Measurements from ENCODE around the gene PRB4. TPM values are rescaled to one million over a fixed set of nuclear protein-coding genes. Genes with fewer than 3 reads are reported as not detected.
"Not testable (repeated sequence)": the region's sequence is repeated elsewhere in the genome, so short reads cannot be mapped to it uniquely, and the experiment has no call there.

PRB4 gene
- polyA plus RNA-seq (2013): 0.07 TPM in 1 of 2 replicates, not detected in the other

DNA sequence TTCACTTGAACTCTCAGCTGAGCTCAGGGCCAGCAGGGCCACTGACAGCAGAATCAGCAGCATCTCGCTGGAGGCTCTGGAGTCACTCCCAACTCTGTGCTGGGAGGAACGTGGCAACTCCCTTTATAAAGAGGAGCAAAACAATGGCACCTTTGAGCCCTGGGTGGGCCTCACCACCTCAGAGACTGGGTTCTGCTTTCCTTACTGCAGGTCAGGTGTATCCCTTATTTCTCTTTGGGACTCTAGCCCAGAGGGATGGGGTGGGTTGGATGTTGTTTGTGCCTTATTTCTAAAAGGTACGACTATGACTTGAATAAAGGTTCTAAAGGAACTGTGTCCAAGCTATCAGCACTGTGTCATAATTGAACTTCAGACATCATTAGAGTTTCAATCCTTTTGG, at the start of gene PRB4:
TSS of gene PRB4 (minus strand) at position 101 of the 400 bp plus-strand sequence. CDS start at position 63, 38 bp downstream.
- WGBS (ENCODE audit: extremely low coverage, insufficient coverage, insufficient read length): no CpG with 5 or more reads among the region's 3 CpGs
- Histone ChIP-seq H3K79me1 (ENCODE audit: low read length) (no peaks in the 10 kb centered on the region), H3K4ac (ENCODE audit: low read depth, low read length) (no peak within 1 kb of the TSS), H3K9ac (ENCODE audit: low read length) (no peak within 1 kb of the TSS), H3K9me3 (ENCODE audit: insufficient read depth, low read depth, low read length) (no peaks in the 10 kb centered on the region), H3K4me3 (ENCODE audit: low read depth, low read length) (no peak within 1 kb of the TSS), H3K4me2 (ENCODE audit: low read length) (no peak within 1 kb of the TSS), H4K8ac (ENCODE audit: low read depth, low read length) (no peak within 1 kb of the TSS), H2BK12ac (ENCODE audit: low read length) (no peak within 1 kb of the TSS), H2BK5ac (ENCODE audit: low read depth, low read length, poor library complexity) (no peak within 1 kb of the TSS), H3K4me1 (ENCODE audit: control insufficient read depth in 1 of 2, insufficient read depth in 2 of 2, low read length in 2 of 2) (no peaks in the 10 kb centered on the region), H3K36me3 (ENCODE audit: control insufficient read depth in 1 of 2, insufficient read depth in 2 of 2, low read length in 2 of 2) (no peaks in the 10 kb centered on the region), H3K18ac (ENCODE audit: low read length) (no peak within 1 kb of the TSS), H3K14ac (ENCODE audit: low read length) (no peak within 1 kb of the TSS), H2AFZ (ENCODE audit: insufficient read depth, low read length, poor library complexity) (no peak within 1 kb of the TSS), H3K27me3 (ENCODE audit: insufficient read depth, low read length) (no peaks in the 10 kb centered on the region), H2AK5ac (ENCODE audit: low read length) (no peak within 1 kb of the TSS), H4K12ac (ENCODE audit: low read depth, low read length) (no peak within 1 kb of the TSS), H3K27ac (ENCODE audit: low read depth, low read length) (no peak within 1 kb of the TSS), H2BK120ac (ENCODE audit: insufficient read depth, low read length, poor library complexity) (no peak within 1 kb of the TSS), H3K23ac (ENCODE audit: low read length) (no peak within 1 kb of the TSS), H4K91ac (ENCODE audit: low read depth, low read length) (no peak within 1 kb of the TSS), H3K79me2 (ENCODE audit: control insufficient read depth, insufficient read depth, low read length, poor library complexity) (no peaks in the 10 kb centered on the region)
- no peak for DNase-seq

- H3K27ac ChIP-seq (ENCODE audit: low read depth, low read length); H3K36me3 ChIP-seq (ENCODE audit: control insufficient read depth in 1 of 2, insufficient read depth in 2 of 2, low read length in 2 of 2); H2BK12ac ChIP-seq (ENCODE audit: low read length); H2AFZ ChIP-seq (ENCODE audit: insufficient read depth, low read length, poor library complexity); DNase-seq; H3K18ac ChIP-seq (ENCODE audit: low read length); H4K8ac ChIP-seq (ENCODE audit: low read depth, low read length); H3K27me3 ChIP-seq (ENCODE audit: insufficient read depth, low read length); H3K9ac ChIP-seq (ENCODE audit: low read length); H3K9me3 ChIP-seq (ENCODE audit: insufficient read depth, low read depth, low read length); H4K12ac ChIP-seq (ENCODE audit: low read depth, low read length); H3K4me3 ChIP-seq (ENCODE audit: low read depth, low read length); H3K4ac ChIP-seq (ENCODE audit: low read depth, low read length); H3K79me2 ChIP-seq (ENCODE audit: control insufficient read depth, insufficient read depth, low read length, poor library complexity); H3K4me1 ChIP-seq (ENCODE audit: control insufficient read depth in 1 of 2, insufficient read depth in 2 of 2, low read length in 2 of 2); H3K23ac ChIP-seq (ENCODE audit: low read length); H3K4me2 ChIP-seq (ENCODE audit: low read length); H4K91ac ChIP-seq (ENCODE audit: low read depth, low read length); H3K14ac ChIP-seq (ENCODE audit: low read length); H2BK5ac ChIP-seq (ENCODE audit: low read depth, low read length, poor library complexity); H3K79me1 ChIP-seq (ENCODE audit: low read length); H2AK5ac ChIP-seq (ENCODE audit: low read length); H2BK120ac ChIP-seq (ENCODE audit: insufficient read depth, low read length, poor library complexity): not testable (repeated sequence)
- no CpG with 5 or more reads among the region's 2 CpGs for WGBS (ENCODE audit: extremely low coverage, insufficient coverage, insufficient read length)
Measured at GRCh38 chr12:11351736-11352135, 41.5 kb upstream of the PRB4 start.

DNA sequence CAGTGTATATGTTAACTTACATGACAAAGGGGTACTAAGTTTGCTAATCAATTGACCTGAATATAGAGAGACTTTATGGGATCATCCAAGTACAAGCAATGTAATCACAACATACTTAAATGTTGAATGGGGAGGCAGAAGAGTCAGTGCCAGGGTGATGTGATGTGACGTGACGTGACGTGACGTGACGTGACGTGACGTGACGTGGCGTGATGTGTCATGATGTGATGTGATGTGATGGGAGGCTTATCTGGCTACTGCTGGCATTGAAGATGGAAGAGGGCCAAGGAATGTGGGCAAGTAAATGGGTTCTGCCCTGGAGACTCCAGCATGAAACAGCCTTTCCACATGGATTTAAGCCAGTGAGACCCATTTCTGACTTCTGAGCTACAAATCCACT, 38.2 kb upstream of the PRB4 start:
- Histone ChIP-seq H3K23ac (ENCODE audit: low read length) (no peak overlapping the region), H2AFZ (ENCODE audit: insufficient read depth, low read length, poor library complexity) (no peak overlapping the region), H3K4me1 (ENCODE audit: control insufficient read depth in 1 of 2, insufficient read depth in 2 of 2, low read length in 2 of 2) (no peaks in the 10 kb centered on the region), H3K4me3 (ENCODE audit: low read depth, low read length) (peak overlapping the region; percentile 23), H3K18ac (ENCODE audit: low read length) (no peak overlapping the region), H4K8ac (ENCODE audit: low read depth, low read length) (no peak overlapping the region), H3K79me1 (ENCODE audit: low read length) (no peaks in the 10 kb centered on the region), H2AK5ac (ENCODE audit: low read length) (no peak overlapping the region), H3K36me3 (ENCODE audit: control insufficient read depth in 1 of 2, insufficient read depth in 2 of 2, low read length in 2 of 2) (no peaks in the 10 kb centered on the region), H4K12ac (ENCODE audit: low read depth, low read length) (no peak overlapping the region), H4K91ac (ENCODE audit: low read depth, low read length) (no peak overlapping the region), H3K79me2 (ENCODE audit: control insufficient read depth, insufficient read depth, low read length, poor library complexity) (no peaks in the 10 kb centered on the region), H3K27me3 (ENCODE audit: insufficient read depth, low read length) (no peaks in the 10 kb centered on the region), H3K14ac (ENCODE audit: low read length) (no peak overlapping the region), H2BK120ac (ENCODE audit: insufficient read depth, low read length, poor library complexity) (no peak overlapping the region), H3K27ac (ENCODE audit: low read depth, low read length) (no peak overlapping the region), H2BK5ac (ENCODE audit: low read depth, low read length, poor library complexity) (no peak overlapping the region), H3K4ac (ENCODE audit: low read depth, low read length) (no peak overlapping the region), H2BK12ac (ENCODE audit: low read length) (no peak overlapping the region), H3K9ac (ENCODE audit: low read length) (no peak overlapping the region), H3K4me2 (ENCODE audit: low read length) (no peak overlapping the region), H3K9me3 (ENCODE audit: insufficient read depth, low read depth, low read length) (no peaks in the 10 kb centered on the region)
- no peak for DNase-seq
- no CpG with 5 or more reads among the region's 9 CpGs for WGBS (ENCODE audit: extremely low coverage, insufficient coverage, insufficient read length)

GRCh38 chr12:11347810-11348209, 37.6 kb upstream of the PRB4 start:
- no peaks in the 10 kb centered on the region for H3K27me3 ChIP-seq (ENCODE audit: insufficient read depth, low read length)
- H2BK5ac ChIP-seq (ENCODE audit: low read depth, low read length, poor library complexity): no peak overlapping the region
- DNase-seq: peak in 1 of 2 donors; percentile 3
- H3K23ac ChIP-seq (ENCODE audit: low read length): no peak overlapping the region
- no peaks in the 10 kb centered on the region for H3K36me3 ChIP-seq (ENCODE audit: control insufficient read depth in 1 of 2, insufficient read depth in 2 of 2, low read length in 2 of 2)
- no peaks in the 10 kb centered on the region for H3K79me2 ChIP-seq (ENCODE audit: control insufficient read depth, insufficient read depth, low read length, poor library complexity)
- no CpG with 5 or more reads among the region's 6 CpGs for WGBS (ENCODE audit: extremely low coverage, insufficient coverage, insufficient read length)
- H3K4me1 ChIP-seq (ENCODE audit: control insufficient read depth in 1 of 2, insufficient read depth in 2 of 2, low read length in 2 of 2): no peaks in the 10 kb centered on the region
- H3K14ac ChIP-seq (ENCODE audit: low read length): no peak overlapping the region
- H3K18ac ChIP-seq (ENCODE audit: low read length): no peak overlapping the region
- no peak overlapping the region for H3K27ac ChIP-seq (ENCODE audit: low read depth, low read length)
- H4K8ac ChIP-seq (ENCODE audit: low read depth, low read length): no peak overlapping the region
- no peak overlapping the region for H4K12ac ChIP-seq (ENCODE audit: low read depth, low read length)
- H3K9me3 ChIP-seq (ENCODE audit: insufficient read depth, low read depth, low read length): no peaks in the 10 kb centered on the region
- H2BK120ac ChIP-seq (ENCODE audit: insufficient read depth, low read length, poor library complexity): no peak overlapping the region
- no peak overlapping the region for H3K9ac ChIP-seq (ENCODE audit: low read length)
- no peak overlapping the region for H2AK5ac ChIP-seq (ENCODE audit: low read length)
- H3K4ac ChIP-seq (ENCODE audit: low read depth, low read length): no peak overlapping the region
- no peak overlapping the region for H3K4me2 ChIP-seq (ENCODE audit: low read length)
- no peak overlapping the region for H2AFZ ChIP-seq (ENCODE audit: insufficient read depth, low read length, poor library complexity)
- H4K91ac ChIP-seq (ENCODE audit: low read depth, low read length): no peak overlapping the region
- no peak overlapping the region for H3K4me3 ChIP-seq (ENCODE audit: low read depth, low read length)
- no peaks in the 10 kb centered on the region for H3K79me1 ChIP-seq (ENCODE audit: low read length)
- H2BK12ac ChIP-seq (ENCODE audit: low read length): no peak overlapping the region
